Left lung (tissue), 10 donors: ENCODE measurements around the gene CFAP221. TPM values are rescaled to one million over a fixed set of nuclear protein-coding genes. Genes with fewer than 3 reads are reported as not detected.

ENCODE experiments used
- ATAC-seq: fragments of 200-7000 bp; cut with Tn5 transposase; one replicate; pipeline ENCODE4 v1.9.1; 2020; ENCODE audit warnings: moderate library complexity
- DNase-seq, 4 donors: peaks; one replicate each; pipeline ENCODE4 v3.0.0-alpha.2; 2013 to 2020
- H3K27ac ChIP-seq, 2 donors: fragments of 200-600 bp; sonication (generic) in 1 of 2; one replicate each; pipeline versions ENCODE4 v1.5.0 to v1.8.0; 2020 to 2021
- H3K27me3 ChIP-seq, 2 donors: fragments of 200-600 bp; sonication (generic) in 1 of 2; one replicate each; pipeline versions ENCODE4 v1.5.0 to v1.8.0; 2020 to 2021
- H3K36me3 ChIP-seq, 2 donors: fragments of 200-600 bp; sonication (generic) in 1 of 2; one replicate each; pipeline versions ENCODE4 v1.5.0 to v1.8.0; 2020 to 2021
- H3K4me1 ChIP-seq, 2 donors: fragments of 200-600 bp; one replicate each; pipeline ENCODE4 v1.8.0; 2021
- H3K4me3 ChIP-seq, 2 donors: fragments of 200-600 bp; sonication (generic) in 1 of 2; one replicate each; pipeline versions ENCODE4 v1.5.0 to v1.8.0; 2020 to 2021; ENCODE audit warnings: mild to moderate bottlenecking in 1 of 2
- H3K9me3 ChIP-seq, 2 donors: fragments of 200-600 bp; sonication (generic) in 1 of 2; one replicate each; pipeline versions ENCODE4 v1.5.0 to v1.8.0; 2020 to 2021
- intact Hi-C, 2 donors: fragments of 100-400 bp; cut with DNase I; formaldehyde crosslinking; loops; one replicate each; pipeline versions ENCODE4 v1.11.2 to v1.14.2; 2022
- polyA plus RNA-seq, 6 donors: library from polyadenylated mRNA; unstranded; fragments of 120-200 nt; gene quantifications; one replicate each; pipeline ENCODE4 v1.2.1, GENCODE V29; 2013; ENCODE audit not compliant: insufficient read length in 6 of 6
- total RNA-seq, 2 donors: library from RNA; stranded (reverse); fragmentation: NEBNext Ultra II Directional; extraction: Animal tissue kit (Norgen Biotek cat#: 25700); gene quantifications; one replicate each; pipeline ENCODE4 v1.2.1, GENCODE V29; 2021
- TF ChIP-seq, protein P1 (sequence below), 2 donors: fragments of 200-600 bp; sonication (generic) in 1 of 2; IDR thresholded peaks; one replicate each; pipeline versions ENCODE4 v1.5.0 to v1.8.0; 2021; ENCODE audit warnings: antibody characterized with exemption in 2 of 2
- donor health status: DM: no; HTN: yes; CAD: no.
- donor health status: DM: no; HTN: no; CAD: no.

CFAP221 gene
- total and polyA plus RNA-seq, 8 donors, result 10.6 to 20.8 (median 16.7) TPM

DNA sequence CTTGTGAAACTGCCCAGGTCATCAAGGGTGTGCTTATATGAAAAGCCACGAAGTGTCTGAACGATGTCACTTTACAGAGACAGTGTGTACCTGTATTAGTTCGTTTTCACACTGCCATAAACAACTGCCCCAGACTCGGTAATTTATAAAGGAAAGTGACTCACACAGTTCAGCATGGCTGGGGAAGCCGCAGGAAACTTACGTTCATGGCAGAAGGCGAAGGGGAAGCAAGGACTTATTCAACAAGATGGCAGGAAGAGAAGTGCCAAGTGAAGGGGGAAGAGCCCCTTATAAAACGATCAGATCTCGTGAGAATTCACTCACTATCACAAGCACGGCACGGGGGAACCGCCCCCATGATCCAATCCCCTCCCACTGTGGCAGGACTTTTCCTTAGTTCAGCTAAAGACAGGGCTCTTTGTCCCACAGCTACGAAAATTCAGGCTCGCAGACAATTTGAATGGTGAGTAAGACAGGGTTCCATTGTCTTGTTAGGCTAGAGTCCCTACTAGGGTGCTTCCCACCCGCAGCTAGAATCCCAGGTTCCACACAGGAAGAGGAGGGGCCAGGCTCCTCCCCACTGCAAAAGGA lies 154.9 kb downstream of the CFAP221 start:
- H3K9me3 ChIP-seq, result no peaks in the 10 kb centered on the region
- ATAC-seq (no peak), DNase-seq (no peak)
- intact Hi-C loops, result no loop called here
- no peak overlapping the region for H3K27ac ChIP-seq
- no peaks in the 10 kb centered on the region for H3K27me3 ChIP-seq
- no peak overlapping the region for H3K4me3 ChIP-seq
- peaks cover 9 to 11% of the 10 kb centered on the region in 2 donors for H3K4me1 ChIP-seq
- no peaks in the 10 kb centered on the region for H3K36me3 ChIP-seq
- TF ChIP-seq, protein P1, sequence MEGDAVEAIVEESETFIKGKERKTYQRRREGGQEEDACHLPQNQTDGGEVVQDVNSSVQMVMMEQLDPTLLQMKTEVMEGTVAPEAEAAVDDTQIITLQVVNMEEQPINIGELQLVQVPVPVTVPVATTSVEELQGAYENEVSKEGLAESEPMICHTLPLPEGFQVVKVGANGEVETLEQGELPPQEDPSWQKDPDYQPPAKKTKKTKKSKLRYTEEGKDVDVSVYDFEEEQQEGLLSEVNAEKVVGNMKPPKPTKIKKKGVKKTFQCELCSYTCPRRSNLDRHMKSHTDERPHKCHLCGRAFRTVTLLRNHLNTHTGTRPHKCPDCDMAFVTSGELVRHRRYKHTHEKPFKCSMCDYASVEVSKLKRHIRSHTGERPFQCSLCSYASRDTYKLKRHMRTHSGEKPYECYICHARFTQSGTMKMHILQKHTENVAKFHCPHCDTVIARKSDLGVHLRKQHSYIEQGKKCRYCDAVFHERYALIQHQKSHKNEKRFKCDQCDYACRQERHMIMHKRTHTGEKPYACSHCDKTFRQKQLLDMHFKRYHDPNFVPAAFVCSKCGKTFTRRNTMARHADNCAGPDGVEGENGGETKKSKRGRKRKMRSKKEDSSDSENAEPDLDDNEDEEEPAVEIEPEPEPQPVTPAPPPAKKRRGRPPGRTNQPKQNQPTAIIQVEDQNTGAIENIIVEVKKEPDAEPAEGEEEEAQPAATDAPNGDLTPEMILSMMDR (IDR thresholded peaks at IDR 0.05), result no peak

DNA sequence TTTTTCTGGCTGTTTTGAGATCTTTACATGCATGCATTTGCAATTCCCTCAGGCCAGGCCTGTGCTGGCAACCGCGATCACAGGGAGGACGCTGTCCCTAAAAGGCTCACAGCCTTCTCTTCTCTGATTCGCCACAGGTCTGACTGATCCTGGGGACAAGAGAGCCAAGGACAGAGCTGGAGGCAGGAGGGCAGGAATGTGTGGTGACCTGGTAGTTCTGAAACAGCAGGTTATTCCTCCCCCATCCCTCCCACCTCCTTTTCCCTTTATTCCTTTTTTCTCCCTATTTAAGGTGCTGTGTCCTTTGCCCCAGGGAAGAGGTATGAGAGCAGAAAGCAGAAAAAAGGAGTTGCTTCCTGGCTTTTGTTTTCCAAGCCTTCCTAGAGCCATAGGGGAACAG lies 156.6 kb downstream of the CFAP221 start:
- Histone ChIP-seq H3K9me3 (peaks cover 0 to 4% of the 10 kb centered on the region in 2 donors), H3K36me3 (no peaks in the 10 kb centered on the region), H3K4me3 (no peak overlapping the region), H3K27ac (no peak overlapping the region), H3K4me1 (peaks cover 0 to 4% of the 10 kb centered on the region in 2 donors), H3K27me3 (no peaks in the 10 kb centered on the region)
- intact Hi-C loops, result no loop called here
- TF ChIP-seq, protein P1 (IDR thresholded peaks at IDR 0.05), result no peak
- DNase-seq (no peak), ATAC-seq (no peak)

DNA sequence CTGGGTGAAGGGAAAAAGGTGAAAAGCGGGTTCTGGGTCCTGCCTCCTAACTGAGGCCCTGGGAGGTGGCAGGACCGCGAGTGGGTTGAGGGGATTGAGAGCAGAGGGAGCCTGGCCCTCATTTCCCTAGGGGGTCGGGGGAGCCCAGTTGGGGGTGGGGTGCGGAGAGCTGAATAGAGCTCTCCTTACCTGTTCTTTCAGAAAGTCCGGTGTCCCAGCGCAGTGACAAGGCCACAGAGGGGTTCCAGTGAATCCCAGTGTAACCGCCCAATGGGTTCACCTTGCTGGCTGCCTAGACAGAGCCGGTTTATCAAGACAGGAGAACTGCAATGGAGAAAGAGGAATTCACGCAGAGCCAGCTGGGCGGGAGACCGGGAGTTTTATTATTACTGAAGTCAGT lies 157.1 kb downstream of the CFAP221 start:
- no peaks in the 10 kb centered on the region for H3K27me3 ChIP-seq
- TF ChIP-seq, protein P1 (IDR thresholded peaks at IDR 0.05), result no peak
- DNase-seq (no peak), ATAC-seq (no peak)
- no peak overlapping the region for H3K27ac ChIP-seq
- no peak overlapping the region for H3K4me3 ChIP-seq
- peaks cover 0 to 4% of the 10 kb centered on the region in 2 donors for H3K4me1 ChIP-seq
- no peaks in the 10 kb centered on the region for H3K36me3 ChIP-seq
- intact Hi-C loops, result no loop called here
- H3K9me3 ChIP-seq, result peaks cover 0 to 4% of the 10 kb centered on the region in 2 donors

DNA sequence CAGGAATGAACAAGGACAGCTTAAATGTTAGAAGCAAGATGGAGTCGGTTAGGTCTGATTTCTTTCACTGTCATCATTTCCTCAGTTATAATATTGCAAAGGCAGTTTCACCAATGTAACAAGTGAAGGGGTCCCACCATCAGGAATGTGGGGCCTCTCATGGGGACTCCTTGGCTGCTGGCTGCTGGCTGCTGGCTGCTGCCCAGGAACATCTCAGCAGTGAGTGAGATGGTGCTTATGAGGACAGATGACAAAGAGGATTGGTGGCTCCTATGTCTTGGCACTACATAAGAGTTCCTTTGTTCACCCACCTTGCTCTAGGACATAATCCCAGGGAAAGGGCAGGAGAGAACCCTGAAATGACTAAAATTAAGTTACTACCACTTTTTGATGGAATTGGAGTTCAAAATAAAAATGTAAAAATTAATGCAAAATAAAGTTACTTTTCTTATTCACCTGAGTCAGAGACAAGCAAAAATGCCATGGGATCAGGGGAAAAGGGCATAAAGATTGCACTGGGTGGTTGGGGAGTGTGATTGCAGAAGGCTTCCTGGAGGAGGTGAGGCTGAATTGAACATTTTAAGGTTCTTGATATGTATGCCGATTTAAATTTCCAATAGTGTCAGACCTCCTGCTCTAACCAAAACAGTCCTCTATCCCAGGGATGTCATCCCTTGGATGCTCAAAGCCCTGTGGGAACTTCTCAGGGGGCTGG lies 158.1 kb downstream of the CFAP221 start:
- H3K27ac ChIP-seq, result no peak overlapping the region
- peaks cover 0 to 4% of the 10 kb centered on the region in 2 donors for H3K4me1 ChIP-seq
- intact Hi-C loops, result no loop called here
- no peak overlapping the region for H3K4me3 ChIP-seq
- TF ChIP-seq, protein P1 (IDR thresholded peaks at IDR 0.05), result no peak
- no peak for DNase-seq
- no peaks in the 10 kb centered on the region for H3K36me3 ChIP-seq
- H3K27me3 ChIP-seq, result no peaks in the 10 kb centered on the region
- no peak for ATAC-seq
- peaks cover 0 to 4% of the 10 kb centered on the region in 2 donors for H3K9me3 ChIP-seq

DNA sequence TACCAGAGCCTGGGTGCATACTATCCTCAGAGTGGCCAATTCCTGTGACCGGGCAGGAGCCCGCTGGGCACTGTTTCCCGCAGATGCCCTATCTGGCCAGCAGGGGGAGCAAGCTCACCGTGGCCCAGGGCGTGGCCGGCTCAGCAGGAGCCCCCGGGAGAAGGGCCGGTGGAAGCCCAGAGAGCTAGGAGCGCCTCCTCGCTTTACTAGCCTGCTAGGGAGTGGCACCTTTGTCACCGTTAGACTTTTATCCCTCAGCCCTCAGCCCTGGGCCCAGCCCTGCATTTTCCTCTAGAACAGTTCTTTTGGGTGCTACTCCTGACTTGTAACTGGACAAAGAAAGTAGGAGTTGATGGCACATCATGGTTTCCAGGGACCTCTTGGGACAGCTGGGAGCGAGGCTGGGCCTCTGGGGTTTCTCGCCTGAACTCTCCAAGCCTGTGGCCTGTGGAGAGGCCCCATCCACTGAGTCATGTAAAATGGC lies 158.7 kb downstream of the CFAP221 start:
- TF ChIP-seq, protein P1 (IDR thresholded peaks at IDR 0.05), result peak; percentile 97

More for the DNA sequence above, 158.7 kb downstream of the CFAP221 start:
- Histone ChIP-seq H3K4me3 (no peak overlapping the region), H3K27me3 (no peaks in the 10 kb centered on the region), H3K36me3 (no peaks in the 10 kb centered on the region), H3K9me3 (peaks cover 0 to 4% of the 10 kb centered on the region in 2 donors), H3K27ac (no peak overlapping the region), H3K4me1 (peaks cover 0 to 4% of the 10 kb centered on the region in 2 donors)
- peak in 3 of 4 donors; percentile 62 to 93 (median 76) for DNase-seq
- intact Hi-C loops, result no loop called here
- ATAC-seq, result peak; percentile 99
